CD4-positive, alpha-beta T cell treated with Interleukin-21 for 1 hour (primary cell): ENCODE results near the gene PAPLN.

Source experiments
- DNase-seq: peaks from one replicate; pipeline ENCODE4 v3.0.0-alpha.2; 2020

PAPLN gene

DNA sequence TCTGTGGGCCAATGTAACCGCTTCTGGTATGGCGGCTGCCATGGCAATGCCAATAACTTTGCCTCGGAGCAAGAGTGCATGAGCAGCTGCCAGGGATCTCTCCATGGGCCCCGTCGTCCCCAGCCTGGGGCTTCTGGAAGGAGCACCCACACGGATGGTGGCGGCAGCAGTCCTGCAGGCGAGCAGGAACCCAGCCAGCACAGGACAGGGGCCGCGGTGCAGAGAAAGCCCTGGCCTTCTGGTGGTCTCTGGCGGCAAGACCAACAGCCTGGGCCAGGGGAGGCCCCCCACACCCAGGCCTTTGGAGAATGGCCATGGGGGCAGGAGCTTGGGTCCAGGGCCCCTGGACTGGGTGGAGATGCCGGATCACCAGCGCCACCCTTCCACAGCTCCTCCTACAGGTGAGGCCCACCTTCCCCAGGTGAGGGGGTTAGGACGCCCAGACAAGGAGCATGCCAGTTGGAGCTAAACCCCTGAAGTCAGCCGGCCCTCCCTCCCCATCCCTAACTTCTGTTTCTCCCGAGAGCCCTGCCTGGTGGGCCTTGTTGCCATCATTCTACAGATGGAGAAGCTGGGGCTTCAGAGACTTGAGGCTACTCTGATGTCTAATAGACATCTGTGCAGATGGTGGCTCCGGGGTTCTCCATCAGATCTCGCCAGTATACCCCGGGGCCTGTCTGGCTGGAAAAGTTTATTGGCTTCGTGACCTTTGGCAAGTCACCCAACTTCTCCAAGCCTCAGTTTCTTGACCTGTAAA is 25.3 kb downstream of the PAPLN start:
- no peak for DNase-seq

DNA sequence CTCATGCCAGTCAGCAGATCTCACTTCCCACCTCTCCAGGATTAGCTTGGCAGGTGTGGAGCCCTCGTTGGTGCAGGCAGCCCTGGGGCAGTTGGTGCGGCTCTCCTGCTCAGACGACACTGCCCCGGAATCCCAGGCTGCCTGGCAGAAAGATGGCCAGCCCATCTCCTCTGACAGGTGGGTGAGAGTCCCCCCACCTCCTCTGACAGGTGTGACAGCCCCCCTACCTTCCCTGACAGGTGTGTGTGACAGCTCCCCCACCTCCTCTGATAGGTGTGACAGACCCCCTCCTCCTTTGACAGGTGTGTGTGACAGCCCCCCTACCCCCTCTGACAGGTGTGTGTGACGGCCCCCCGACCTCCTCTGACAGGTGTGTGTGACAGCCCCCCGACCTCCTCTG is 26.3 kb downstream of the PAPLN start:
- no peak for DNase-seq

GRCh38 chr14:73264080-73264884 is 27.0 kb downstream of the PAPLN start:
- DNase-seq: no peak

- no peak for DNase-seq
Measured at GRCh38 chr14:73264885-73265720, 27.8 kb downstream of the PAPLN start.

- DNase-seq: no peak
Measured at GRCh38 chr14:73265721-73266046, 28.4 kb downstream of the PAPLN start.

DNA sequence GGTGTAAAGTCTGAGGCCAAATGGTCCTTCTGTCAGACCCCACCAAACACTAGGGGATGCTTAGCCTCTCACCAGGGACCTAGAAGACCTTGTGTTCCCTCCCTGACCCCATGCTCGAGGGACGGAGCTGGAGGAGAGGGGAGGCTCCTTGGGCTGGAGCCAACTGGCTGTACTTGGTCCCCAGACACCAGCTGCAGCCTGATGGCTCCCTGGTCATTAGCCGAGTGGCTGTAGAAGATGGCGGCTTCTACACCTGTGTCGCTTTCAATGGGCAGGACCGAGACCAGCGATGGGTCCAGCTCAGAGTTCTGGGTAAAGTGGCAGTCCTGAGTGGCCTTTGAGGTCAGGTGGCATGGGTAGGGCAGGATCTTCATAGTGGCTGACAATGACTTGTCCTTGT is 29.0 kb downstream of the PAPLN start:
- DNase-seq: no peak

DNA sequence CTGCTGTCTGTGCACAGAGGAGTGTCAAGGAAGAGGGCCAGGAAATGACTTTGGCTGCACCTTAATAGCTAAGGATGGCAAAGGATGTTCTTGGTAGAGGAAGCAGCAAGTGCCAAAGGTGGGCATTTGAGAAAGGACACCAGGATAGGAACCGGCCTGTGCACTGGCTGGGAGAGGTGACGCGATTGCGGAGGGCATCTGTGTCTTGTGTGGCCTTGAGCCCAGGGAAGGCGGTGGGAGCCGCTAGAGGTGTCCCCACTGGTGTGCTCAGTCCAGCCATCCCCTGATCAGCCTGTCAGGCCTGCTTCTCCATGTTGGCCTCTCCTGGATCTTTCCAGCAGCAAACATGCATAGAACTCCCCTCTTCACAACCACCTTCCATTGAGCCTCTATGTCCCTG is 30.2 kb downstream of the PAPLN start:
- DNase-seq: no peak

GRCh38 chr14:73269729-73270531 is 32.6 kb downstream of the PAPLN start:
- DNase-seq: no peak

- DNase-seq: no peak
Measured at GRCh38 chr14:73272393-73272792, 35.1 kb downstream of the PAPLN start.

GRCh38 chr14:73273799-73274198 is 36.5 kb downstream of the PAPLN start:
- DNase-seq: no peak

- DNase-seq: no peak
Measured at GRCh38 chr14:73276836-73277235, 39.5 kb downstream of the PAPLN start.

DNA sequence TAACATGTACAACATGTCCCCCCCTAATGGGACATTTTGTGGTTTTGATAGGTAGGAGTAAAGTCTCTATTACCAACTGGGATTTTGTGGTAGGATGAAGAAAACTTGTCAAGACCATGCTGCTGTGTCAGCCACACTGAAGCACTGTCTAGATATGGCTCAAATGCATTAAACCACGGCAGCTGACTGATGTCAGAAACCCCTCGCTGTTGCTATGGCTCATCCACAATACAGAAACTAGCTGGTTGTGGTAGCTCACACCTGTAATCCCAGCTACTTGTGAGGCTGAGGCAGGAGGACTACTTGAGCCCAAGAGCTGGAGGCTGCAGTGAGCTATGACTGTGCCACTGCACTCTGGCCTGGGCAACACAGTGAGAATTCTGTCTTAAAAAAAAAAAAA is 40.1 kb downstream of the PAPLN start:
- DNase-seq: no peak

DNA sequence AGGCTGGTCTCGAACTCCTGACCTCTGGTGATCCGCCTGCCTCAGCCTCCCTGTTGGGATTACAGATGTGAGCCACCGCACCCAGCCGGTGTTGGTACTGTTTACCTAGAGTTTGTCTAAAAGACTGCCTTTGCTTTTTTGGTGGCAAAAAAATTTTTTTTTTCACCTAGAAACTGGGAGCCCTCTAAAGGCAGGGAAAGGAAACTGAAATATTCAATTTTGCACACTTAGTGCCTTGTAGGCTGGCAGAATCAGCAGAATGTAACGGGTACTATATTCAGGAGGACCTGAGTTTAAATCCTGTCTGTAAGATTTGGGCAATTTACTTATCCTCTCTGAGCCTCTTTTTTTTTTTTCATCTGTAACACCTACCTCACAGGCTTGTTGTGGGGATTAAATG is 43.6 kb downstream of the PAPLN start:
- no peak for DNase-seq

- no peak for DNase-seq
Measured at GRCh38 chr14:73283608-73284379, 46.5 kb downstream of the PAPLN start.

DNA sequence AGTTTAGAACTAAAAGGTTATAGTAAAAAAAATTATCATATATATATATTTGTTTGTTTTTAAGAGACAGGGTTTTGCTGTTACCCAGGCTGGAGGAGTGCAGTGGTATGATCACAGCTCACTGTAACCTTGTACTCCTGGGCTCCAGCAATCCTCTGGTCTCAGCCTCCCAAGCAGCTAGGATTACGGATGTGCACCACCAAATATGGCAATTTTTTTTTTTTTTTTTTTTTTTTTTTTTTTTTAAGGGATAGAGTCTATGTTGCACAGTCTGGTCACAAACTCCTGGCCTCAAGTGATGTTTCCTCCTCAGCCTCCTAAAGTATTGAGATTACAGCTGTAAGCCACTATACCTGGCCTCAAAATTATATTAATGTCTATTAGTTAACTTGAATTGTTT is 48.7 kb downstream of the PAPLN start:
- DNase-seq: no peak

DNA sequence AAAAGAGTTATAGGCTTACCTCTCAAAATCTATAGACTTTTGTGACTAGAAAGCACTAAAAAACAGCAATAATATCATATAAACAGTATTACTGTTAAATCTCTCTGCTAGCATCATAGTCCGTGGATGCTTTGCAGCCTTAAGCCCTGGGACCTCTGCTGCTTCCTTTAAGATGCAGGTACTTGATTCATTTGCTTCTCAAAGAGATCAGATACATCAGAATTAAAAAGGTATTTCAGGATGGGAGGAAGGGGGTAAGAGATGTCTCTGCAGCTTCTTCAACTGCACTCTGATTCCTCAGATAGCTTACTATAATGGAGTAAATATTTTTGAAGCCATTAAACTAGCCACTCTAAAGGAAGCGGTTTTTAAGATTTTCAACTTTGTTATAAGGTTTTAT is 49.3 kb downstream of the PAPLN start:
- DNase-seq: no peak

DNA sequence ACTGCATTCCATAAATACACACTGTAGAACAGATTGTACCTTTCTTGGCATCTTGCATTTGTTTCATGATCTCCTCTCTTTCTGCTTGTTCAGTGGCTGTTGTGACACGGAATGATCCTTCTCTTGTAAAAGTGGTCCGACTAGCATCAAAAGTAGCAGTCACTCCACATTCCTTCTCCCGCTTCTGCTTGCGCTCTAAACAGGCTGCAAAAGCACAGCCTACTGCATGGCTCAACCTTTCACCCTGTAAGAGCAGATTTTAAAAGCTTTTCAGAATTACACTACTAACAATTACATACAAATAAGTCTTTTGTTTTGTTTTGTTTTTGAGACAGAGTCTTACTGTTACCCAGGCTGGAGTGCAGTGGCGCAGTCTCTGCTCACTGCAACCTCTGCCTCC is 49.8 kb downstream of the PAPLN start:
- DNase-seq: no peak

DNA sequence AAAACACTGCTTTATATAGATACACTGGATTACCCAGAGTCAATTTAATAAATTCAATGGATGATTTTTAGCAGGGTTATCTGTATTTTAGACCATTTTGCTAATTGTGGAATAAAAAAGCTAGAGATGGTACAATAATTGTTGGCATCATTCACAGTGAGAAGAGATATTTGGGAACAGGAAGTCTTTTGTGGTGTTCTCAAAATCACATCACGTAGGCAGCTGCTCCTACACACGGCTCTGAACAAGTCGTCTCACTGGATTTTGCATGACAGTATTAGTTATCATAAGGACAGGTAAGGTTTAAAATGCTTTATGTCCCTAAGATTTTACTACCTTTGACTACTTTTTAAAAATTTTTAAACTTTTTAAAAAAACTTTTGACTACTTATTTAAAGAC is 52.0 kb downstream of the PAPLN start:
- DNase-seq: no peak

- DNase-seq: no peak
Measured at GRCh38 chr14:73289729-73290128, 52.4 kb downstream of the PAPLN start.

DNA sequence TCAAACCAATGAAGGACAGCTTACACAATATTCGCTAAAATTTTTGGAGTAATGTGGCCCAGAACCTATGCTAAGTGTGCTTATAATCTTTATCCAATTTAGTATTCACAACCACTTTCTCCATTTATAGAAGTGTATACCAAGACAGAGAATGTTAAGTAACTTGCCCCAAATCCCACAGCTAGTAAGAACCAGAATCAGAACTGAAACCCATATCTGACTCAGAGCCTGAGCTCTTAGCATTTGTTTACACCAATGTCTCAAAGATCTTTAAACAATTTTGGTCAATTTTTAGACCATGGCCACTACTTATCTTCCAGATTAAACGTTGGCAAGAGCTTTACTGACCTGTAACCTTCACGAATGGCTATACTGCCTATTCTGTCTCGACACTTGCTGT is 53.0 kb downstream of the PAPLN start:
- DNase-seq: no peak

DNA sequence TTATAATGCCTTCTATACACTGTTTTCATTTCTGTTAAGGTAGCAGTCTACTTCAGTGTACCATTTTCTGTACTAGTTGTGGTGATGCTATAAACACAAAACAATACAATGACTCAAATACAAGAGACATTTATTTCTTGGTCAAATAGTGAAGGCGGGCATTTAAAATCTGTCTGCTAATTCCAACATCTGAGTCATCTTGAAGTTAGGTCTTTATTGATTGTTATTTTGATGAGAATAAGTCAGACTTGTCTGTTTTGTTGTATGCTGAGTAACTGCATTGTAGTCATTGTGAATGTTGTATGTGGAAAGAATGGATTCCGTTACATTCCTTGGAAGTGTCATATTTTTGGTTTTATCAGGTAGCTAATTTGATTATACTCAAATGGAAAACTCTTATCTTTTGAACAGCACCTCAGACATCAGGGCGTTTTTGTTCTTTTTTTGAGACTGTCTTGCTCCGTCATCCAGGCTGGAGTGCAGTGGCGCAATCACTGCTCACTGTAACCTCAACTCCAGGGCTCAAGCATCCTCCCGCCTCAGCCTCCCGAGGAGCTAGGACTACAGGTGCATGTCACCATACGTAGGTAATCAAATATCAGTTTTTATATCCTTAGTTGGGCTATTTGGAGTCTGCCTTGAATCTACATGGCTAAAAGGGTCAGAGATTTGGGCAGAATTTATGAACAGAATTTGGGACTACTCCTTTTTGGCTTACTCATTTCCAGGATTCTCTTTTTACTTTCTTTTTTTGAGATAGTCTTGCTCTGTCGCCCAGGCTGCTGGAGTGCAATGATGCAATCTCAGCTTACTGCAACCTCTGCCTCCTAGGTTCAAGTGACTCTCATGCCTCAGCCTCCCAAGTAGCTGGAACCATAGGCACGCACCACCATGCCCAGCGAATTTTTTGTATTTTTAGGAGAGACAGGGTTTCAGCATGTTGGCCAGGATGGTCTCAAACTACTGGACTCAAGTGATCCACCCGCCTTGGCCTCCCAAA is 56.8 kb downstream of the PAPLN start:
- no peak for DNase-seq
